HEK293 (cell line): ENCODE measurements around the gene CCNB1IP1.

Experiments
- BCL11A ChIP-seq: fragments of 450-650 bp; formaldehyde crosslinking; IDR thresholded peaks from 2 replicates; pipeline ENCODE4 v1.5.1; 2016; ENCODE audit warnings: low read depth, missing biosample characterization, missing genetic modification characterization
- FEZF1 ChIP-seq: fragments of 450-650 bp; formaldehyde crosslinking; IDR thresholded peaks from 2 replicates; pipeline ENCODE4 v1.5.1; 2016; ENCODE audit warnings: missing biosample characterization, missing genetic modification characterization
- GLI4 ChIP-seq: fragments of 450-650 bp; formaldehyde crosslinking; IDR thresholded peaks from 2 replicates; pipeline ENCODE4 v1.5.1; 2016; ENCODE audit warnings: missing biosample characterization, missing genetic modification characterization
- KLF16 ChIP-seq: fragments of 450-650 bp; formaldehyde crosslinking; IDR thresholded peaks from 2 replicates; pipeline ENCODE4 v1.5.1; 2017; ENCODE audit warnings: missing biosample characterization, missing genetic modification characterization
- KLF17 ChIP-seq: fragments of 450-650 bp; formaldehyde crosslinking; IDR thresholded peaks from 2 replicates; pipeline ENCODE4 v1.5.1; 2016; ENCODE audit warnings: missing biosample characterization, missing genetic modification characterization
- KLF8 ChIP-seq: fragments of 450-650 bp; formaldehyde crosslinking; IDR thresholded peaks from 2 replicates; pipeline ENCODE4 v1.5.1; 2016; ENCODE audit warnings: missing biosample characterization, missing genetic modification characterization
- SALL2 ChIP-seq: fragments of 450-650 bp; formaldehyde crosslinking; IDR thresholded peaks from 2 replicates; pipeline ENCODE4 v1.5.0; 2017; ENCODE audit warnings: missing biosample characterization, mild to moderate bottlenecking, missing genetic modification characterization, borderline replicate concordance
- YY1 ChIP-seq: fragments of 450-650 bp; formaldehyde crosslinking; IDR thresholded peaks from 2 replicates; pipeline ENCODE4 v1.5.1; 2018; ENCODE audit warnings: missing biosample characterization, missing genetic modification characterization
- ZBTB21 ChIP-seq: fragments of 450-650 bp; formaldehyde crosslinking; IDR thresholded peaks from 2 replicates; pipeline ENCODE4 v1.5.1; 2017; ENCODE audit warnings: missing biosample characterization, missing genetic modification characterization
- ZNF140 ChIP-seq: fragments of 450-650 bp; formaldehyde crosslinking; IDR thresholded peaks from 2 replicates; pipeline ENCODE4 v1.5.1; 2016; ENCODE audit warnings: missing biosample characterization, missing genetic modification characterization
- ZNF19 ChIP-seq: fragments of 450-650 bp; formaldehyde crosslinking; IDR thresholded peaks from 2 replicates; pipeline ENCODE4; 2016; ENCODE audit warnings: missing biosample characterization, missing genetic modification characterization, low read depth
- ZNF341 ChIP-seq: fragments of 450-650 bp; formaldehyde crosslinking; IDR thresholded peaks from 2 replicates; pipeline ENCODE4; 2016; ENCODE audit warnings: low read depth, missing biosample characterization, missing genetic modification characterization
- ZNF366 ChIP-seq: fragments of 450-650 bp; formaldehyde crosslinking; conservative IDR thresholded peaks from 2 replicates; pipeline ENCODE4 v1.5.1; 2016; ENCODE audit warnings: missing biosample characterization, missing genetic modification characterization
- ZNF391 ChIP-seq: fragments of 450-650 bp; formaldehyde crosslinking; IDR thresholded peaks from 2 replicates; pipeline ENCODE4 v1.5.1; 2016; ENCODE audit warnings: low read depth, missing biosample characterization, missing genetic modification characterization, borderline replicate concordance
- ZNF510 ChIP-seq: fragments of 450-650 bp; formaldehyde crosslinking; IDR thresholded peaks from 2 replicates; pipeline ENCODE4 v1.5.1; 2018; ENCODE audit warnings: mild to moderate bottlenecking, missing genetic modification characterization, missing biosample characterization; ENCODE audit not compliant: insufficient replicate concordance
- ZNF529 ChIP-seq: fragments of 450-650 bp; formaldehyde crosslinking; IDR thresholded peaks from 2 replicates; pipeline ENCODE4 v1.5.1; 2017; ENCODE audit warnings: missing genetic modification characterization, missing biosample characterization; ENCODE audit not compliant: insufficient replicate concordance
- ZNF629 ChIP-seq: fragments of 450-650 bp; formaldehyde crosslinking; IDR thresholded peaks from 2 replicates; pipeline ENCODE4 v1.5.1; 2017; ENCODE audit warnings: missing biosample characterization, missing genetic modification characterization
- ZNF670 ChIP-seq: fragments of 450-650 bp; formaldehyde crosslinking; IDR thresholded peaks from 2 replicates; pipeline ENCODE4 v1.5.1; 2016; ENCODE audit warnings: missing biosample characterization, missing genetic modification characterization, low read depth
- ZNF692 ChIP-seq: fragments of 450-650 bp; formaldehyde crosslinking; IDR thresholded peaks from 2 replicates; pipeline ENCODE4 v1.5.1; 2016; ENCODE audit warnings: missing biosample characterization, missing genetic modification characterization
- ZNF701 ChIP-seq: fragments of 450-650 bp; formaldehyde crosslinking; IDR thresholded peaks from 2 replicates; pipeline ENCODE4 v1.5.1; 2016; ENCODE audit warnings: missing biosample characterization, missing genetic modification characterization
- ZNF76 ChIP-seq: fragments of 450-650 bp; formaldehyde crosslinking; IDR thresholded peaks from 2 replicates; pipeline ENCODE4; 2016; ENCODE audit warnings: low read depth, missing biosample characterization, missing genetic modification characterization, borderline replicate concordance
- ZNF785 ChIP-seq: fragments of 450-650 bp; formaldehyde crosslinking; IDR thresholded peaks from 2 replicates; pipeline ENCODE4 v1.5.1; 2016; ENCODE audit warnings: missing biosample characterization, missing genetic modification characterization
- ZNF843 ChIP-seq: fragments of 450-650 bp; formaldehyde crosslinking; IDR thresholded peaks from 2 replicates; pipeline ENCODE4 v1.5.1; 2016; ENCODE audit warnings: missing biosample characterization, missing genetic modification characterization
- ZSCAN30 ChIP-seq: fragments of 450-650 bp; IDR thresholded peaks from 2 replicates; pipeline ENCODE4 v1.5.1; 2018; ENCODE audit warnings: missing biosample characterization, mild to moderate bottlenecking, missing genetic modification characterization, moderate library complexity
- ZSCAN5A ChIP-seq: fragments of 450-650 bp; formaldehyde crosslinking; IDR thresholded peaks from 2 replicates; pipeline ENCODE4 v1.5.1; 2016; ENCODE audit warnings: missing biosample characterization, missing genetic modification characterization
- TF ChIP-seq, protein P1 (sequence below): fragments of 450-650 bp; IDR thresholded peaks from 2 replicates; pipeline ENCODE4 v1.5.1; 2018; ENCODE audit warnings: missing biosample characterization, mild to moderate bottlenecking, missing genetic modification characterization
- TF ChIP-seq, protein P2 (sequence below): fragments of 450-650 bp; formaldehyde crosslinking; IDR thresholded peaks from 2 replicates; pipeline ENCODE4; 2016; ENCODE audit warnings: missing biosample characterization, missing genetic modification characterization
- TF ChIP-seq, protein P3 (sequence below): fragments of 450-650 bp; formaldehyde crosslinking; IDR thresholded peaks from 2 replicates; pipeline ENCODE4 v1.5.1; 2016; ENCODE audit warnings: missing biosample characterization, missing genetic modification characterization
- TF ChIP-seq, protein P4 (sequence below): fragments of 450-650 bp; formaldehyde crosslinking; IDR thresholded peaks from 2 replicates; pipeline ENCODE4 v1.5.1; 2016; ENCODE audit warnings: missing biosample characterization, missing genetic modification characterization

CCNB1IP1 gene

GRCh38 chr14:20305265-20306078 lies 27.6 kb downstream of the CCNB1IP1 start, which contains the start of gene TTC5 (continued):
- TF ChIP-seq, protein P1, sequence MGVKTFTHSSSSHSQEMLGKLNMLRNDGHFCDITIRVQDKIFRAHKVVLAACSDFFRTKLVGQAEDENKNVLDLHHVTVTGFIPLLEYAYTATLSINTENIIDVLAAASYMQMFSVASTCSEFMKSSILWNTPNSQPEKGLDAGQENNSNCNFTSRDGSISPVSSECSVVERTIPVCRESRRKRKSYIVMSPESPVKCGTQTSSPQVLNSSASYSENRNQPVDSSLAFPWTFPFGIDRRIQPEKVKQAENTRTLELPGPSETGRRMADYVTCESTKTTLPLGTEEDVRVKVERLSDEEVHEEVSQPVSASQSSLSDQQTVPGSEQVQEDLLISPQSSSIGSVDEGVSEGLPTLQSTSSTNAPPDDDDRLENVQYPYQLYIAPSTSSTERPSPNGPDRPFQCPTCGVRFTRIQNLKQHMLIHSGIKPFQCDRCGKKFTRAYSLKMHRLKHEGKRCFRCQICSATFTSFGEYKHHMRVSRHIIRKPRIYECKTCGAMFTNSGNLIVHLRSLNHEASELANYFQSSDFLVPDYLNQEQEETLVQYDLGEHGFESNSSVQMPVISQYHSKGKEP (tag by site-specific recombination) = no peak
- no peak for TF ChIP-seq ZNF529 (tag by site-specific recombination)
- TF ChIP-seq ZNF19 (tag by site-specific recombination) = no peak
- no peak for TF ChIP-seq ZSCAN5A (tag by site-specific recombination)
- no peak for TF ChIP-seq ZNF140
- TF ChIP-seq KLF17 (tag by site-specific recombination) = peak; percentile 78
- TF ChIP-seq, protein P2, sequence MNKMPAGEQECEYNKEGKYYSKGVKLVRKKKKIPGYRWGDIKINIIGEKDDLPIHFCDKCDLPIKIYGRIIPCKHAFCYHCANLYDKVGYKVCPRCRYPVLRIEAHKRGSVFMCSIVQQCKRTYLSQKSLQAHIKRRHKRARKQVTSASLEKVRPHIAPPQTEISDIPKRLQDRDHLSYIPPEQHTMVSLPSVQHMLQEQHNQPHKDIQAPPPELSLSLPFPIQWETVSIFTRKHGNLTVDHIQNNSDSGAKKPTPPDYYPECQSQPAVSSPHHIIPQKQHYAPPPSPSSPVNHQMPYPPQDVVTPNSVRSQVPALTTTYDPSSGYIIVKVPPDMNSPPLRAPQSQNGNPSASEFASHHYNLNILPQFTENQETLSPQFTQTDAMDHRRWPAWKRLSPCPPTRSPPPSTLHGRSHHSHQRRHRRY (tag by site-specific recombination) = no peak
- peak; percentile 56; the same call in 1 of the 2 replicates for TF ChIP-seq ZBTB21 (tag by site-specific recombination)
- peak; percentile 72 for TF ChIP-seq ZNF692 (tag by site-specific recombination)
- peak; percentile 84 for TF ChIP-seq YY1 (tag by site-specific recombination)
- TF ChIP-seq ZNF510 (tag by site-specific recombination) = no peak
- no peak for TF ChIP-seq GLI4 (tag by site-specific recombination)
- no peak for TF ChIP-seq SALL2 (tag by site-specific recombination)
- TF ChIP-seq, protein P3, sequence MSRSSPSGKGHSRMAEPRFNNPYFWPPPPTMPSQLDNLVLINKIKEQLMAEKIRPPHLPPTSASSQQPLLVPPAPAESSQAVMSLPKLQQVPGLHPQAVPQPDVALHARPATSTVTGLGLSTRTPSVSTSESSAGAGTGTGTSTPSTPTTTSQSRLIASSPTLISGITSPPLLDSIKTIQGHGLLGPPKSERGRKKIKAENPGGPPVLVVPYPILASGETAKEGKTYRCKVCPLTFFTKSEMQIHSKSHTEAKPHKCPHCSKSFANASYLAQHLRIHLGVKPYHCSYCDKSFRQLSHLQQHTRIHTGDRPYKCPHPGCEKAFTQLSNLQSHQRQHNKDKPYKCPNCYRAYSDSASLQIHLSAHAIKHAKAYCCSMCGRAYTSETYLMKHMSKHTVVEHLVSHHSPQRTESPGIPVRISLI (tag by site-specific recombination) = no peak
- peak; percentile 59 for TF ChIP-seq ZNF629 (tag by site-specific recombination)
- TF ChIP-seq ZSCAN30 (tag by site-specific recombination) = no peak
- no peak for TF ChIP-seq ZNF391 (tag by site-specific recombination)
- peak; percentile 75 for TF ChIP-seq ZNF341
- TF ChIP-seq KLF16 = peak; percentile 87
- TF ChIP-seq ZNF843 = 0 out of 2 replicates have a peak, but pooled peaks have one; percentile 31
- TF ChIP-seq BCL11A (tag by site-specific recombination) = no peak
- TF ChIP-seq ZNF701 (tag by site-specific recombination) = no peak
- TF ChIP-seq ZNF785 = no peak
- peak; percentile 90 for TF ChIP-seq KLF8
- no peak for TF ChIP-seq FEZF1
- TF ChIP-seq ZNF670 (tag by site-specific recombination) = no peak
- TF ChIP-seq, protein P4, sequence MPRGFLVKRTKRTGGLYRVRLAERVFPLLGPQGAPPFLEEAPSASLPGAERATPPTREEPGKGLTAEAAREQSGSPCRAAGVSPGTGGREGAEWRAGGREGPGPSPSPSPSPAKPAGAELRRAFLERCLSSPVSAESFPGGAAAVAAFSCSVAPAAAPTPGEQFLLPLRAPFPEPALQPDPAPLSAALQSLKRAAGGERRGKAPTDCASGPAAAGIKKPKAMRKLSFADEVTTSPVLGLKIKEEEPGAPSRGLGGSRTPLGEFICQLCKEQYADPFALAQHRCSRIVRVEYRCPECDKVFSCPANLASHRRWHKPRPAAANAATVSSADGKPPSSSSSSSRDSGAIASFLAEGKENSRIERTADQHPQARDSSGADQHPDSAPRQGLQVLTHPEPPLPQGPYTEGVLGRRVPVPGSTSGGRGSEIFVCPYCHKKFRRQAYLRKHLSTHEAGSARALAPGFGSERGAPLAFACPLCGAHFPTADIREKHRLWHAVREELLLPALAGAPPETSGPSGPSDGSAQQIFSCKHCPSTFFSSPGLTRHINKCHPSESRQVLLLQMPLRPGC (tag by site-specific recombination) = peak; percentile 56; the same call in 1 of the 2 replicates
- TF ChIP-seq ZNF366 = no peak
- TF ChIP-seq ZNF76 (tag by site-specific recombination) = no peak
